Inflammatory macrophage treated with lipopolysaccharide for 1 hour (primary cell): ENCODE results near the gene SLC30A3.

Source experiments
- DNase-seq, 2 donors: peaks; one replicate each; pipeline ENCODE4 v3.0.0-alpha.2; 2020 to 2022

The SLC30A3 gene

DNA sequence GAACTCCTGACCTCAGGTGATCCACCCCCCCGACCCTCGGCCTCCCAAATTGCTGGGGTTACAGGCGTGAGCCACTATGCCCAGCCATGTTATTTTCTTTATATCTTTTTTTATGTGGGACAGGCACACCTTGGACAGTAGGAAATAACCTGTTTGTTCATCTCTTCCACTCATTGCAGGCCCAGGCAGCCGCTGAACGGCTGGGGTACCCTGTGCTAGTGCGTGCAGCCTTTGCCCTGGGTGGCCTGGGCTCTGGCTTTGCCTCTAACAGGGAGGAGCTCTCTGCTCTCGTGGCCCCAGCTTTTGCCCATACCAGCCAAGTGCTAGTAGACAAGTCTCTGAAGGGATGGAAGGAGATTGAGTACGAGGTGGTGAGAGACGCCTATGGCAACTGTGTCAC, 37.3 kb downstream of the SLC30A3 start:
- no peak for DNase-seq

DNA sequence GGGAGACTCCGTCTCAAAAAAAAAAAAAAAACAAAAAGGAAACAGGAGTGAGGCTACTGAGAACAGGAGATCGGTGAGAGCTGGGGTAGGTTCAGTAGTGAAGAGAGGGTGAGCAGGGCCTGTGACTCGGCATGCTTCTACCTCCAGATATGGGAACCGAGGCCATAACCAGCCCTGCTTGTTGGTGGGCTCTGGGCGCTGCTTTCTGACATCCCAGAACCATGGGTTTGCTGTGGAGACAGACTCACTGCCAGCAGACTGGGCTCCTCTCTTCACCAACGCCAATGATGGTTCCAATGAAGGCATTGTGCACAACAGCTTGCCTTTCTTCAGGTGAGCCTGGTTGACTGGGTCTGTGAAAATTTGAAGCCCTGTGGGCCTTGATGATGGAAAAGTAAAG, 39.4 kb downstream of the SLC30A3 start:
- DNase-seq: no peak

- DNase-seq: no peak
These were observed 40.4 kb downstream of the SLC30A3 start for GRCh38 chr2:27222407-27222806.

DNA sequence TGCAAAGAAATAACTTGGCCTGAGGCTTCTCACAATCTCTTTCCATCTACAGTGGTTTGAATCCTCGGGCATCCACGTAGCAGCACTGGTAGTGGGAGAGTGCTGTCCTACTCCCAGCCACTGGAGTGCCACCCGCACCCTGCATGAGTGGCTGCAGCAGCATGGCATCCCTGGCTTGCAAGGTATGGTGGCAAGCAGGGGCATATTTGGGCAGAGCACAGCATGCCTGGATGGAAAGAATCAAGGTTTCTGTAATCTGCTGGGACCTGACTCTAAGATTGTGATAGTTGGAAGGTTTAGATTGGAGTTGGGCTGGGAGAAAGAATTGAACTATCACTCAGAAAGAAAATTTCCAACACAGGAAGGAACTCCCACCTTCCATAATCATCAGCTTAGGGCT, 41.7 kb downstream of the SLC30A3 start:
- no peak for DNase-seq

- no peak for DNase-seq
These were observed 42.8 kb downstream of the SLC30A3 start for GRCh38 chr2:27220091-27220490.

GRCh38 chr2:27219091-27219490, 43.8 kb downstream of the SLC30A3 start:
- DNase-seq: peak in 1 of 2 donors; percentile 10

GRCh38 chr2:27218614-27219013, 44.2 kb downstream of the SLC30A3 start:
- DNase-seq: no peak

DNA sequence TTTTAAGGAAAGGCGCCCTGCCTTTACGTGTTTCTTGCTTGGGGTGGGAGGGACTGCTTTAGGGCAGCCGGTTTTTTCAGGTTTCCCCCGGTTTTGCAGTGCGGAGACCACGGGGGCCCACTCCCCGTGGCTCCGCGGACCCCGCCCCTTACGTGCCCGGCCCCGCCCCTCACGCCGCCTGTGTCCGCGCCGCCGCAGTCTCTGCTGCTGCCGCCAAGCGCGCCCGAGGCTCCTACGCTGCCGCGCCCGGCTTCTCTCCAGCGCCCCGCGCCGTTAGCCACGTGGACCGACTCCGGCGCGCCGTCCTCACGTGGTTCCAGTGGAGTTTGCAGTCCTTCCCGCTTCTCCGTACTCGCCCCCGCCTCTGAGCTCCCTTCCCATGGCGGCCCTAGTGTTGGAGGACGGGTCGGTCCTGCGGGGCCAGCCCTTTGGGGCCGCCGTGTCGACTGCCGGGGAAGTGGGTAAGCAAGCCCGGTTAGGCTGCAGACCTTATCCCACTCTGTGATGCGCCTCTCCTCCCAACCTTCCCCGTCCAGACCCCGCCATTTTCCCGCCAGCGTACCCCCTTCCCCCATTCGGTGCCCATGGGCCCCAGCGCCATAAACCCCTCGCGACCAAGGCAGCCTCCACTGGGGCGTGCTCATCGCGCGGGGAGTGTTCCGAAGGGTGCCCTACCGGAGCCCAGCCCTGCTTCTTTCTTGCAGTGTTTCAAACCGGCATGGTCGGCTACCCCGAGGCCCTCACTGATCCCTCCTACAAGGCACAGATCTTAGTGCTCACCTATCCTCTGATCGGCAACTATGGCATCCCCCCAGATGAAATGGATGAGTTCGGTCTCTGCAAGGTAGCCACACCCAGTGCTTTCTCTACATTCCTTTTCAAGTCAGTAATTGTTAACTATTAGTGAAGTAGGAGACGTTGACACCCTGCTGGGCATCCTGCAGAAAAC, 45.4 kb downstream of the SLC30A3 start, which contains the start of gene CAD:
TSS of gene CAD (plus strand) at position 197 of the 949 bp plus-strand sequence. CDS start at position 380, 183 bp downstream.
- DNase-seq: peak; percentile 85 to 87

DNA sequence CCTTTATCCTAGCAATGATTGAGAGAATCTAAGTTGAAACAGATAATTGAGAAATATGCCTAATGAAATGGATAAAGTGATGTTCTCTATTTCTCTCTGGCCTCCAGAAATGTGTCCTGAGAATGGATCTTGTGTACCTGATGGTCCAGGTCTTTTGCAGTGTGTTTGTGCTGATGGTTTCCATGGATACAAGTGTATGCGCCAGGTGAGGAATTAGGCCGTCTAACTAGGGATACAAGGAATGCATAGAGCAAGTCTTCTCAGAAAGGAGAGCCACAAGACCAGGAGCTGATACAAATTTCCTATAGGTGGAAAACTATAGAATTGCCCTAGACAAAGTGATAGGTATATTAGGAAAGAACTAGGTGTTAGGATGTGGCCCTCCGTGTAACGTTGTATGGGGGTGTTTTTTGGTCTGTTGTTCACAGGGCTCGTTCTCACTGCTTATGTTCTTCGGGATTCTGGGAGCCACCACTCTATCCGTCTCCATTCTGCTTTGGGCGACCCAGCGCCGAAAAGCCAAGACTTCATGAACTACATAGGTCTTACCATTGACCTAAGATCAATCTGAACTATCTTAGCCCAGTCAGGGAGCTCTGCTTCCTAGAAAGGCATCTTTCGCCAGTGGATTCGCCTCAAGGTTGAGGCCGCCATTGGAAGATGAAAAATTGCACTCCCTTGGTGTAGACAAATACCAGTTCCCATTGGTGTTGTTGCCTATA, 46.3 kb downstream of the SLC30A3 start:
- no peak for DNase-seq

GRCh38 chr2:27214941-27215340, 47.9 kb downstream of the SLC30A3 start:
- DNase-seq: no peak

DNA sequence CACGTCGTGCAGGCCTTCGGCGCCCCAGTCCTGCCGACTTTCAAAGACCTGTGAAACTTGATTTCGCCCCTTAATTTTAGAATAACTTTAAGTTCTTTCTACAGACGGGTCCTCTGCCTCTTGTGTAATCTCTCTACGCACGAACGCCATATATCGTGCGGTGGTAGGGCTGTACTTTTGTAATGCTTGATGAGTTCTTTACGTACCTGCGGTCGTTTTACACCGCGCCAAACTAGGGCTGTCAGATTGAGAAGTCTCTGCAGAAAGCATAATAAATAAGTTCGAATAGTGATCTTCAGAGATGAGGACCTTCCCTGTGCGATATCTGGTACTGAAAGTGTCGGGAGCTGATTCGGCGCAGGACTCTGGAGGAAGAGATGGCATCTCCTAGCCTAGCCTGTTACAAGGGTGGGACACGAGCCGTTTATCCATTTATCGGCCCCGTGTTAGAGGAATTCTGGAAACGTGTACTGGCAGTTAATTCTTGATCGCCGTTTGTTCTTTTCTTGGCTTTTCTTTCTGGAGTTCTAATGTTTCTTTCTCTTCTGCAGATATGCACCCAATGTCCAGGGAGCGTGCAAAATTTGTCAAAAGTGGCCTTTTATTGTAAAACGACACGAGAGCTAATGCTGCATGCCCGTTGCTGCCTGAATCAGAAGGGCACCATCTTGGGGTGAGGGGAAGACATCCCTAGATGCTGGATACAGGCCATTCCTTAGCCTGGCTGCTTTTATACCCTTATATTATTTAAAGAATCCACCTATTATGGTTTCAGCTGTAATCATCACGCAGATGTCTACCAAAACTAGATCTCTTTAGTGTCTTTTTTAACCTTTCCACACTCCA, 50.0 kb downstream of the SLC30A3 start:
- DNase-seq: peak; percentile 29 to 51

DNA sequence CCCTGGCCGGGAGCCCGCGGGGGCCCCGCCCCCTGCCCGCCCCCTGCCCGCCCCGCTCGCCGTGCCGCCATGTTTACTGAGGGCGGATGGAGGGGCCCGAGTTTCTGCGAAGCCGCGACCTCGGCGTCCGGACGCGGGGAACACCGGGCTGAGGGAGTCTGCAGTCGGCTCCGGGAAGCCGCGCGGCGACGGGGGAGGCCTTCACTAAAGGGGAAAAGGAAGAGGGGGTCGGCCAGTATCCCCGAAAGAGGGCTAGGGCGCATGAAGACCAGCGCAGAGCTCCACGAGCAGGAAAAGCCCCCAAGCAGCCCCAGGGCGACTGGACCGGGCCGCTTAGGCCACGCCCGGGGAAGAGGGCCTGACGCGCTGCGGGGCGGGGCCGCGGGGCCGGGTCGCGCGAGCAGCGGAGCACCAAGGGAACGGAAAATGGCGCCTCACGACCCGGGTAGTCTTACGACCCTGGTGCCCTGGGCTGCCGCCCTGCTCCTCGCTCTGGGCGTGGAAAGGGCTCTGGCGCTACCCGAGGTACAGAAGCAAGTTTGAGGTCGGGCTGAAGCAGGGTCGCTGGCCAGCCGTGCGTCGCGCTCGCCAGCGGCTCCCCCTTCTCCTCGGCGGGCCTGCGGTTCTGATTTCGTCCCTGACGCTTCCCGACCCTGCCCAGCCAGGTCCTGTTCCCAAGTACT, 50.8 kb downstream of the SLC30A3 start, which contains the start of the genes ATRAID and SLC5A6:
TSS of gene ATRAID (plus strand) at position 99 of the 683 bp plus-strand sequence. CDS start at position 427, 328 bp downstream.
TSS of gene SLC5A6 (minus strand) at position 326 of the 683 bp plus-strand sequence. CDS start 4,618 bp downstream, outside the sequence.
- DNase-seq: peak; percentile 88 to 95

DNA sequence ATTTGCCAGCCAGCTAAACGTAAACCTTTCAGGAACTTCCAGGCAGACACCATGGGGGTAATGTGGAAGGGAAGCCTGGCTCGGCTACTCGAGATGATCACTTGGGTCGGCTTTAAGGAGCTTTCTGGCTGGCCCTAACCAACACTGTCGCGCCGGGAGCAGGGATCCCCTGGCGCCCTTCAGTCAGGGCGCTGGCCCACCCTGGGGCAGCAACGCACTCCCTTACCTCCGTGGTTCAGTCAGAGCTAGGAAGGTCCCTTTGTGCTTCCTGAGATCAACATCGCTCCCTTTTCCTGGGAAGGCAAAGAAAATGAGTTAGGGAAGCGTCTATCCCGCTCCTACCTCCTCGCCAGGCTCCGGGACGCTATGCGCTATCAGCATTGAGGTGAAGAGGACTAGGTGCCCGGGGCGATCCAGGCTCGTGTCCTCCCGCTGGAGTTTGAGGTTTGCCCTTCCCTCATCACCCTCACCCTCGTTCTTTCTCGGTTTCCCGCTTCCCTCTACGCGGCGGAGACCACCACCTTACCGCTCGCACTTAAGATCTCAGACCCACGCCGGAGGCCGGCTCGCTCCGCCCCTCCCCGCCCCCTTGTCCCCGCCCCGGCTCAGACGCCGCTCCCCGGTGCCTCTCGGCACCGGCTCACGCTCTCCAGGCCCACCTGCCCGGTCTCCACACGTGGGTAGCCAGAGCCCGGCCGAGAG, 51.5 kb downstream of the SLC30A3 start:
- no peak for DNase-seq

- DNase-seq: peak in 1 of 2 donors; percentile 20
These were observed 53.0 kb downstream of the SLC30A3 start for GRCh38 chr2:27209621-27210401.

GRCh38 chr2:27208486-27209050, 54.3 kb downstream of the SLC30A3 start:
- DNase-seq: no peak

GRCh38 chr2:27206346-27206745, 56.5 kb downstream of the SLC30A3 start:
- no peak for DNase-seq

GRCh38 chr2:27205206-27205605, 57.6 kb downstream of the SLC30A3 start:
- no peak for DNase-seq

DNA sequence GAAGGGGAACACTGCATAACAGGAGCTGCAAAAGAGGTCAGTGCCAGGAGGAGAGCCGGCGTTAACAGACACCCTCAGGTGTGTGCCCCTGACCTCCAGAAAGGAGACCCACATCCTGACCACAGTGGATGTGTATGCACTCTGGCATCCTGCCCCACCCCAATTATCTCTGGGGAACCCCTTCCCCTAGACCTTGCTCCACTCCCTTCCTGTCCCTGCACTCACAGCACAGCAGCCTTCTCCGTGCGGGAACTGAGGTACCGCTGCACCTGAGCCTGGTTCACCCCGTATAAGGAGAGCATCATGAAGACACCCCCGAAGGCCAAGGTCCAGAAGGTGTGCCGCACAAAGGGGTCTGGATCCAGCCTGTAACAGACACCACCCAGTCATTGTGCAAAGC, 58.3 kb downstream of the SLC30A3 start:
- DNase-seq: no peak

DNA sequence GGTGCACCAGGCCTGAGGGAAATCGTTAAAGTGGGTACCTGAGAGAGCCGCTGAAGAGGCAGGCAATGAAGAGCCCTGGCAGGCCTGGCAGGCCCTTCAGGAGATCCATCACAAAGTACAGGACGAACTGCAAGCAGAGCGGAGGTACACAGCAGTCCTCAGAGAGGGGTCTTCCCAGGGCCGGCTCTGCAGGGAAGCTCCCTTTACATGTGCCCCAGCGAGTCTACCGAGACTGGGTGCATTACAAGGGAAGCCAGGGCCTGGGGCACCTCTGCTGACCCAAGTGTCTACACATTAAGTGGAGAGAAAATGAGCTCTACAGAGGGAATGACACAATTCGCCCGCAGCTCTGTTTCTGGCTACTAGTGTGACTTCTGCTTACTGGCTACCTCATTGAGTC, 59.1 kb downstream of the SLC30A3 start:
- DNase-seq: no peak
